BJ (cell line): ENCODE results near the gene GRN. TPM values are rescaled to one million over a fixed set of nuclear protein-coding genes. Genes with fewer than 3 reads are reported as not detected.
"Not testable (repeated sequence)": the region's sequence is repeated elsewhere in the genome, so short reads cannot be mapped to it uniquely, and the experiment has no call there.

Source experiments
- CTCF ChIA-PET: fragments of 350-600 bp; formaldehyde crosslinking; extraction: SDS; loops from one replicate; lab custom pipeline; 2021; ENCODE audit warnings: antibody characterized with exemption, inconsistent platforms; lab: Yijun Ruan, JAX
- POLR2A ChIA-PET: fragments of 300-600 bp; sonication (Branson Sonifier 250); formaldehyde crosslinking; extraction: SDS; loops from one replicate; lab custom pipeline; 2021; ENCODE audit warnings: antibody characterized with exemption; lab: Charles Lee
- DNase-seq: peaks from one replicate; pipeline ENCODE4 v3.0.0-alpha.2; 2011; ENCODE audit warnings: low read depth
- H3K27me3 ChIP-seq: 2 replicates; pipeline ENCODE4 v1.6.0; 2011; ENCODE audit warnings: low read length; ENCODE audit not compliant: control insufficient read depth, insufficient read depth
- H3K36me3 ChIP-seq: 2 replicates; pipeline ENCODE4 v1.5.1; 2011; ENCODE audit warnings: low read length; ENCODE audit not compliant: control insufficient read depth, insufficient read depth
- H3K4me3 ChIP-seq: 2 replicates; pipeline ENCODE4 v1.5.1; 2011; ENCODE audit warnings: low read depth, mild to moderate bottlenecking, control low read depth, low read length
- polyA plus RNA-seq: library from polyadenylated mRNA; depleted of rRNA; stranded (reverse); fragments of >200 nt; gene quantifications from 2 replicates; pipeline ENCODE4 v1.2.3, GENCODE V29; 2011
- TF ChIP-seq, protein P1 (sequence below): IDR thresholded peaks from 2 replicates; pipeline ENCODE4 v1.5.1; 2011; ENCODE audit warnings: low read depth, mild to moderate bottlenecking, control low read depth, inconsistent platforms, low read length, moderate library complexity; ENCODE audit not compliant: insufficient read depth

Gene GRN
- polyA plus RNA-seq, 1 experiment, result 581 TPM

DNA sequence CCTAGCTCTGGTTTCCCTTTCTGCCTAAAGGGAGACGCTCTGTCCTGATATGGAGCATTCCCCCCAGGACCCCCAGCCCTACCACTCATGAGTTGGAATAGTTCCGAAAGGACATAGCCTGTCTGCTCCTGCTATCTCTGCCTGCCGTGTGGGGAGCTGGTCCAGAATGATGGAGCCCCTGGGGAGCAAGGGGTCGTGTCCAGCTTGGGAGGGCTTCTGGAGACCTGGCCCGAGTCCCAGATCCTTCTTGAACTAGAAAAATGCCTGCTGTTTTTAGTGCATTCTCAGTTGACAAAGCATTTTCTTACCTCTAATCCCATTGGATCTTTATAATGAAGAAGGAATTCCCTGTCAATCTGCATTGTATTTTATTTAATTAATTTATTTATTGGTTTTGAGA is 9.1 kb upstream of the GRN start:
- TF ChIP-seq, protein P1, sequence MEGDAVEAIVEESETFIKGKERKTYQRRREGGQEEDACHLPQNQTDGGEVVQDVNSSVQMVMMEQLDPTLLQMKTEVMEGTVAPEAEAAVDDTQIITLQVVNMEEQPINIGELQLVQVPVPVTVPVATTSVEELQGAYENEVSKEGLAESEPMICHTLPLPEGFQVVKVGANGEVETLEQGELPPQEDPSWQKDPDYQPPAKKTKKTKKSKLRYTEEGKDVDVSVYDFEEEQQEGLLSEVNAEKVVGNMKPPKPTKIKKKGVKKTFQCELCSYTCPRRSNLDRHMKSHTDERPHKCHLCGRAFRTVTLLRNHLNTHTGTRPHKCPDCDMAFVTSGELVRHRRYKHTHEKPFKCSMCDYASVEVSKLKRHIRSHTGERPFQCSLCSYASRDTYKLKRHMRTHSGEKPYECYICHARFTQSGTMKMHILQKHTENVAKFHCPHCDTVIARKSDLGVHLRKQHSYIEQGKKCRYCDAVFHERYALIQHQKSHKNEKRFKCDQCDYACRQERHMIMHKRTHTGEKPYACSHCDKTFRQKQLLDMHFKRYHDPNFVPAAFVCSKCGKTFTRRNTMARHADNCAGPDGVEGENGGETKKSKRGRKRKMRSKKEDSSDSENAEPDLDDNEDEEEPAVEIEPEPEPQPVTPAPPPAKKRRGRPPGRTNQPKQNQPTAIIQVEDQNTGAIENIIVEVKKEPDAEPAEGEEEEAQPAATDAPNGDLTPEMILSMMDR, result no peak
- ChIA-PET POLR2A (no interaction called here), CTCF (interaction anchor here (0.6 to 1.1 kb wide), 4 partner anchors 9 to 365 kb away, joined by 3 to 6 read pairs (median 4); partner anchors contain the start of gene GRN)
- no peak overlapping the region for H3K4me3 ChIP-seq
- H3K36me3 ChIP-seq, result no peaks in the 10 kb centered on the region
- no peak for DNase-seq
- H3K27me3 ChIP-seq, result 0 out of 2 replicates have a peak, but pooled peaks cover 2% of the 10 kb centered on the region

DNA sequence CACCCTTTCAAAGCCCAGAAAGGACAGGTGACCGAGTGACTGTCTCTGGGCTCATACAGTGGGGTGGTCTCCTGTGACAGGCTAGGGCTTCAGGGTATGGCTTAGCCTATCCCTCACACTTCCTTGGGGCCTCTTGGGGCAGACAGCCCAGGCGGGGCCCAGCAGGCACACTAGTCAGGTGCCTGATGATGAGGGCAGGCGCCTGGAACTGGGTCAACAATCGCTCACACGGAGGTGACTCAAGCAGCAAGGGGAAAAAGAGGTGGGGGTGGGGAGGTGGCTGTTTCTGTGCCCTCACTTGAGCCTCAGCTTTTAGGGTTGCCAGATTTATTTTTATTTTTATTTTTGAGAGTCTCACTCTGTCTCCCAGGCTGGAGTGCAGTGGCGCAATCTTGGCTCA is 6.4 kb upstream of the GRN start:
- Histone ChIP-seq H3K4me3 (no peak overlapping the region), H3K27me3 (0 out of 2 replicates have a peak, but pooled peaks cover 2% of the 10 kb centered on the region), H3K36me3 (no peaks in the 10 kb centered on the region)
- TF ChIP-seq, protein P1, result no peak
- CTCF ChIA-PET, result interaction anchor here (1.2 to 1.5 kb wide), 2 partner anchors 12 to 185 kb away, joined by 4 to 6 read pairs; no protein-coding TSS in a partner anchor
- no peak for DNase-seq
- POLR2A ChIA-PET, result no interaction called here

DNA sequence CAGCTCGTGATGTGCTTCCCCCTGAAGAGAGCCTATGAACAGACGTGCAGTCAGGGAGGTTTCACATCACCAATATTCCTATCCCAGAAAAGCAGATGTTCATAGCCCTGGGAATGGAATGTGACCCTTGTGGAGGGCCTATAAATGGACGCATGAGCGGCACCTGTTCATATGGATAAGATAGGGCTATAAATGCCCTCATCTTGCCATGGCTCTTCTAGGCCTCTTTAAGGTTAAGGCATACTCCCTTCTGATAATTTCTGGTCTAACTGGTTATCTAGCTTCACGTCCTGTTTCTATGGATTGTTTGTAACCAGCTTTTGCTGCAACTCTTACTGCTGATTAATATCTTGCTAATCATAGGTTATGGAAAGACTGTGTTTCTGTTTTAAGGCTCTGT is 4.5 kb upstream of the GRN start:
- POLR2A ChIA-PET, H3K27me3 ChIP-seq, H3K36me3 ChIP-seq, DNase-seq, H3K4me3 ChIP-seq: not testable (repeated sequence)
- CTCF ChIA-PET, result interaction anchor here (0.6 to 3.5 kb wide), 3 partner anchors 9 to 23 kb away, joined by 3 to 24 read pairs (median 14); partner anchors contain the start of gene FAM171A2

DNA sequence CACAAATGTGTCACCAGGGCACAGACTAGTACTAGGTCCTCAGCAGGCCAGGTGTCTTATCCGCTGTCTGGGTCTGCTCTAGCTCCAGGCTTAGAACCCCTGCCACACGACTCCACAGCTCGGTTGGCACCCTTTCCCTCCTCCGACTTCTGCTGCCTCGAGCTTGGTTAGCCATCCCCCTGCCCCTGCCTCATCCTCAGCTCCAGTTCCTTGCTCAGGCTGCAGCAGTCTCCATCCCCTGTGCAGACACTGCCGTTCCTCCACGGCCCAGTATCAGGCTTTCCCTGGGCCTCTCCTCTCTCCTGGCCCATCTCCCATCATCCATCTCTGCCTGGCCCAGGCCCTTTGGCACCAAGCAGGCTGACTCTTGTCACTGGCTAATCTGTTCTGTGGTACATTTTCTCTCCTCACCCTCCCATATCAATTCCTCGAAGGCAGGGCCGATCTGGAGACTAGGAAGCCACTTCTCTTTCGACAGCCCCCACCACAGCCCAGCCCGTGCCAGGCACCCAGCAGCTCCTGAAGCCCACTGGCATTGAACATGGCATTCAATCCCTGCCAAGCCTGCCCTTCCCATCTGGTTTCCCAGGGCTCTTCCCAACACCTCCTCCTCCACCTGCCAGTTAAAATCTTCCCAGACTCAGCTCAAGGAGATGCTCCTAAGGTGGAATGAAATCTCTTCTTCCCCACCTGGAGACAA is 1.4 kb upstream of the GRN start:
- TF ChIP-seq, protein P1, result no peak
- Histone ChIP-seq H3K36me3 (no peaks in the 10 kb centered on the region), H3K4me3 (no peak overlapping the region), H3K27me3 (no peaks in the 10 kb centered on the region)
- CTCF ChIA-PET, result interaction anchor here (3.3 kb wide), 1 partner anchor 11 kb away, joined by 28 read pairs; no protein-coding TSS in a partner anchor
- no peak for DNase-seq
- POLR2A ChIA-PET, result no interaction called here

DNA sequence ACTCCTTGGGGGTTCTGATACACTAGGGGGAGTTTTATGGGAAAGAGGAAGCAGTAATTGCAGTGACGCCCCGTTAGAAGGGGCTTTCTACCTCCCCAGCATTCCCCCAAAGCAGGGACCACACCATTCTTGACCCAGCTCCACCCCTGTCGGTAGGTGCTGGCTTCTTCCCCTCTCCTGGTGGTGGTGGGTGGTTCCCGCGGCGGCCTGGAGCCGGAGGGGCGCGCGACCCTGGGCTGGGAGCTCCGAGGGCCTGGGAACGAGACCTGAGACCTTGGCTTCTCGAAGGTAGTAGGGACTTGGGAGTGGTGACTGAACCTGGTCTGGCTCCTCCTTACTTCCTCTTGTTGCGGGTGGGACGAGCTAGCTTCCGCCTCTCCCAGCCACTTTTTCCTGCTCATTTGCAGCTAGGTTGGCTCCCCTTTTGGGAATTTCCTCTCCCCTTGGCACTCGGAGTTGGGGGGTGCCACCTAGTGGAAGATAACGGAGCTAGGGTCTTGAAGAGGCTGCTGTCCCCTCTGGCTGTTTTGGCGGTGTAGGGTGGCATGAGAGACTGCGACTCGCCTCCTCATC is 438 bp downstream of the GRN start:
- H3K27me3 ChIP-seq, result no peaks in the 10 kb centered on the region
- DNase-seq, result no peak
- CTCF ChIA-PET, result interaction anchor here (0.5 to 3.3 kb wide), 24 partner anchors 9 to 276 kb away, joined by 3 to 28 read pairs (median 4); partner anchors contain the start of genes FAM171A2, HDAC5 and UBTF
- POLR2A ChIA-PET, result interaction anchor here (0.5 kb wide), 1 partner anchor 158 kb away, joined by 5 read pairs; no protein-coding TSS in a partner anchor
- TF ChIP-seq, protein P1, result peak; percentile 64
- H3K36me3 ChIP-seq, result peaks cover 7% of the 10 kb centered on the region
- peak overlapping the region; percentile 87 for H3K4me3 ChIP-seq
